HG02759 (cell line): Measurements from ENCODE around the gene EHBP1L1.

ENCODE experiments used
- ATAC-seq: cut with Tn5 transposase; IDR thresholded peaks from one replicate; pipeline ENCODE4 v1.9.1; 2021; ENCODE audit warnings: mild to moderate bottlenecking, moderate library complexity; ENCODE audit not compliant: unreplicated experiment

EHBP1L1 gene

GRCh38 chr11:65575568-65576231 is at the start of gene EHBP1L1:
Gene EHBP1L1 (plus strand): TSS chr11:65576053. CDS start chr11:65576303, 250 bp downstream.
- ATAC-seq = no peak

- ATAC-seq = no peak
These were observed 49.1 kb upstream of the EHBP1L1 start for GRCh38 chr11:65526744-65527143.

GRCh38 chr11:65528819-65529350 is 47.0 kb upstream of the EHBP1L1 start:
- ATAC-seq = no peak

GRCh38 chr11:65529475-65530156 is 46.2 kb upstream of the EHBP1L1 start:
- ATAC-seq = no peak

GRCh38 chr11:65530157-65530496 is 45.7 kb upstream of the EHBP1L1 start:
- no peak for ATAC-seq

- ATAC-seq = no peak
These were observed 43.3 kb upstream of the EHBP1L1 start for GRCh38 chr11:65532388-65533064.

- no peak for ATAC-seq
These were observed 40.8 kb upstream of the EHBP1L1 start for GRCh38 chr11:65535102-65535501.

GRCh38 chr11:65536412-65537295 is 39.2 kb upstream of the EHBP1L1 start:
- ATAC-seq = no peak

GRCh38 chr11:65537296-65537597 is 38.6 kb upstream of the EHBP1L1 start:
- no peak for ATAC-seq

- no peak for ATAC-seq
These were observed 38.1 kb upstream of the EHBP1L1 start for GRCh38 chr11:65537620-65538231.

GRCh38 chr11:65538232-65538914 is 37.5 kb upstream of the EHBP1L1 start:
- ATAC-seq = no peak

GRCh38 chr11:65538915-65539743 is 36.7 kb upstream of the EHBP1L1 start:
- ATAC-seq = no peak

GRCh38 chr11:65539744-65540289 is 36.0 kb upstream of the EHBP1L1 start:
- ATAC-seq = peak; percentile 67

- peak; percentile 74 for ATAC-seq
These were observed 35.4 kb upstream of the EHBP1L1 start for GRCh38 chr11:65540290-65541092.

GRCh38 chr11:65541093-65541982 is 34.5 kb upstream of the EHBP1L1 start:
- no peak for ATAC-seq

GRCh38 chr11:65542738-65543390 is 33.0 kb upstream of the EHBP1L1 start:
- ATAC-seq = no peak

GRCh38 chr11:65545853-65546216 is 30.0 kb upstream of the EHBP1L1 start:
- ATAC-seq = no peak
